NCI-H69 (cell line): ENCODE measurements around the gene FNDC3A.

Source experiments
- DNase-seq: peaks from one replicate; lab custom pipeline; 2025; lab: John Stamatoyannopoulos, UW

Gene FNDC3A

DNA sequence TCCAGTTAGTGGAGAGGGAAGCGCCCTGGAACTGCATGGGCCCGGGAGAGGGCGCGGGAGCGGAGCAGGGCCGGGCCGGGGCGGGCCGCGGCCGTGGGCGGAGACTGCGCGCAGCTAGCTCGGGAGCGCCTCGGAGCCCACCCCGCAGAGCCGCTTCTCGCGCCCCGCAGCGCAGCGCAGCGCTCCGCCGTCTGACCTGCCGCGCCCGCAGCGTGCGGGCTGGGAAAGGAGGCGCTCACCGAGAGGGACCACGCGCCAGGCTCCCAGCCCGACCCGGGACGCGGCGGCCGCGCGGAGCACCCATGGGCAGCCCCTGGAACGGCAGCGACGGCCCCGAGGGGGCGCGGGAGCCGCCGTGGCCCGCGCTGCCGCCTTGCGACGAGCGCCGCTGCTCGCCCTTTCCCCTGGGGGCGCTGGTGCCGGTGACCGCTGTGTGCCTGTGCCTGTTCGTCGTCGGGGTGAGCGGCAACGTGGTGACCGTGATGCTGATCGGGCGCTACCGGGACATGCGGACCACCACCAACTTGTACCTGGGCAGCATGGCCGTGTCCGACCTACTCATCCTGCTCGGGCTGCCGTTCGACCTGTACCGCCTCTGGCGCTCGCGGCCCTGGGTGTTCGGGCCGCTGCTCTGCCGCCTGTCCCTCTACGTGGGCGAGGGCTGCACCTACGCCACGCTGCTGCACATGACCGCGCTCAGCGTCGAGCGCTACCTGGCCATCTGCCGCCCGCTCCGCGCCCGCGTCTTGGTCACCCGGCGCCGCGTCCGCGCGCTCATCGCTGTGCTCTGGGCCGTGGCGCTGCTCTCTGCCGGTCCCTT, 244.5 kb downstream of the FNDC3A start, which contains the start of gene MLNR:
MLNR (plus strand) TSS at position 303 of the 820 bp plus-strand sequence; CDS start at position 303, 0 bp downstream.
- DNase-seq, result peak; percentile 59

- no peak for DNase-seq
Observed at GRCh38 chr13:49220856-49221589, 245.3 kb downstream of the FNDC3A start.

- no peak for DNase-seq
Observed at GRCh38 chr13:49221590-49221965, 245.9 kb downstream of the FNDC3A start.

- peak; percentile 4 for DNase-seq
Observed at GRCh38 chr13:49225223-49226042, 249.7 kb downstream of the FNDC3A start.

DNA sequence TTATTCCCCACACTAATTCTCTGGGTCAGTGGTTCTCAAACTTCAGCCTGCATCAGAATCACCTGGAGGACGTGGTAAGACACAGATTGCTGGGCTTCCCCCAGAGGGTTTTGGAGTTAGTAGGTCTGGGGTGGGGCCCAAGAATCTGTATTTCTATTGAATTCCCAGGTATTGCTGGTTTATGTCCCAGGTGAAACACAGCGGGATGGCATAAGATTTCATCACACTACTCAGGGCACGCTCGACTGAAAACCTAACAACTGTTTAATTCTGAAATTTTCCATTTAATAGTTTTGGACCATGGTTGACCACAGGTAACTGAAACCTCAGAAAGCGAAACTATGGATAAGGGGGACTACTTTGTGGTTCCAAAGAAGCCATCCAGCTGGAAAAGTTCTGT, 250.9 kb downstream of the FNDC3A start:
- no peak for DNase-seq

GRCh38 chr13:49234741-49235140, 259.0 kb downstream of the FNDC3A start:
- no peak for DNase-seq

DNA sequence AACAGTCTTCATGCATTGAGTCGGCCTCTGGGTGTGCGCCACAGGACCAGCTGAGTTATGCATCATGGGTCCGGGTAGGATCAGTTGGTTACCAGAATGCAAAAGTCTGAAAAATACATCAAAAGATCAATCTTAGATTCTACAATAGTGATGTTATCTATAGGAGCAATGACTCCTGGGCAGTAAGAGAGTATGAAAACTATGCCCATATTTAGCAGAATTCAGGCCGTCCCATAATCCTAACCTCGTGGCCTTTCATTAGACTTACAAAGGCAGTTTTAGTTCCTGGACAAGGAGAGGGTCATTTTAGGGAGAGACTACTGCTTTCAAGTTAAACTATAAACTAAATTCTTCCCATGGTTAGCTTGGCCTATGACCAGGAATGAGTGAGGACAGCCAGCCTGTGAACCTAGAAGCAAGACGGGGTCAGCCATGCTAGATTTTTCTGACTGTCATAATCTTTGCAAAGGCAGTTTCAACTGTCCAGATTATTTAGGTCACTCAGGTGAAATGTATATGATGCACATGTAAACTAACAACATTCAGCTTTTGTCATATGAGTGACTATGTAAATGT, 260.2 kb downstream of the FNDC3A start:
- DNase-seq, result no peak

DNA sequence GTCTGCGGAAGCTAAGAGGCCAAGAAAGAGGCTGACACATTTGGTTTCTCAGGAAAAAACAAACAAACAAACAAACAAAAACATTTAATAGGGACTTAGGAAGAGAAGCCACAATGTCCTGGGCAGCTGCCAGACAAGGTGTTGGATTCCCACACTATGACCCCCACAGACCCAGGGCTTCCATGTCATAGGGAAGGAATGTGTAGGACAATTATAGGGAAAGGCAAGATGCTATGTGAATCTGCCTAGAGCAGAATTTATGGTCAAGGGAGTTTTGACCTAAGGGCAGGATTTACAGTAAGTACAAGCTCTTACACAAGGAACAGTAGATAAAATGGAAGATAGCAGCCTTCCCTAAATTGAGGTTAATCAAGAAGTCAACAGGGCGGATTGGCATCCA, 262.9 kb downstream of the FNDC3A start:
- no peak for DNase-seq

- peak; percentile 37 for DNase-seq
Observed at GRCh38 chr13:49240017-49240416, 264.3 kb downstream of the FNDC3A start.

- DNase-seq, result no peak
Observed at GRCh38 chr13:49241296-49241695, 265.6 kb downstream of the FNDC3A start.

GRCh38 chr13:49245101-49245500, 269.4 kb downstream of the FNDC3A start:
- no peak for DNase-seq

- DNase-seq, result no peak
Observed at GRCh38 chr13:49246850-49247642, 271.3 kb downstream of the FNDC3A start.

DNA sequence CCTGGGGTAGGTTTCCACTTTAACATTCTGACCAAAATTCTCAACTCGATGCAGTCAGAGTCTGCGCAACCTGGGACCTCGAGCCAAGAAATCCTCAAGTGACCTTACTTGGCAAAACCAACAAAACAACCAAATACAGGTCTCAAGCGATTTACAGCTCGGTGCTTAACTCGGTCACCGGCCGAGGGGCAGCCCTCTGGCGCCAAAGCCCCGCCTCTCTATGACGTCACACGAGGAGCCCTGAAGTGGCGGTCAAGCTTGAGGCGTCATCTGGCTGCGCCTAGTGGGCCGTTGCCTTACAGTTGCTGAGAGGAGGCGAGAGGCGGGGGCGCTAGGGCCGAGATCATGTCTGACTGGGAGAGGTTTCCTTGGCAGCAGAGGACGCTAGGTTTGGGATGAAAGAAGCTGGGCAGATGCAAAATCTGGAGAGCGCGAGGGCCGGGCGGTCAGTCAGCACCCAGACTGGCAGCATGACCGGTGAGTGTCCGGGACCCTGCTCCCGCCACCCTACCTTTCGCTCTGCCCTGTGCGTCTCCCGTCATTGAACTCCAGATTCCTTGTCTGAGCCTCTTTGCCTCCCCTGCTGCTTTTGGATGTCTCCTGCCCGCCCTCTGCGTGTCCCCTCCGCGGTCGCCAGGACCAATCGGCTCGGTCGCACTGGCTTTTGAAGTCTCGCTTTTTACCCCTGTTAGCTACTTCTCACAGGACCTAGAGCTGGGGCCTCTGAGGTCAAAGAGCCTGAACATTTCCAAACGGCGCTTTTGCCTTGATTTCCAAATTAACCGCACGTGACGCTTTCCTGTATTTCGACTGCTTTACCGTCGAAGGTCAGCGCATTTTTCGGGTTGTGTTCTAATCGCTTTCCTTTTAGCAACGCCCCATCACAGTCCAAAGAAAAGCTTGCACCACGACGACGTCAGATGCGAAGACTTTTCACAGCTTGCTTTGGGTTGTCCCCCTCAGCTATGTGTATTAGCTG, 272.2 kb downstream of the FNDC3A start, which contains the start of gene CDADC1:
CDADC1 (plus strand) TSS at position 283 of the 979 bp plus-strand sequence; CDS start at position 396, 113 bp downstream.
- peak; percentile 93 for DNase-seq

DNA sequence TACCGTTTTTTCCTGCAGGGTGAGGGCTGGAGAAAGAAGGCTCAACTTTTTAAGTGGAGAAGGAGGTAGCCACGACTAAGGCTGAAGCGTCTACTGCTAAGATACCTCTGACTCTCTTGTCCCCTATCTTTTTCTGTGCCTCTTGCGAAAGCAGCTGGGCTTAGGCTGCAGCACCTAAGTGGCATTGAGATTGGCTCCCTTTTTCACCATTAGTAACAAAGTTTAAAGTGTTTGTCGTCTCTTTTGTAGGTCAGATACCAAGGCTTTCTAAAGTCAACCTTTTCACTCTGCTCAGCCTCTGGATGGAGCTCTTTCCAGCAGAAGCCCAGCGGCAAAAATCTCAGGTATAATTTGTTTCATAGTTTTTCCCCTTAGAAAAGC, 272.9 kb downstream of the FNDC3A start:
- DNase-seq, result no peak

DNA sequence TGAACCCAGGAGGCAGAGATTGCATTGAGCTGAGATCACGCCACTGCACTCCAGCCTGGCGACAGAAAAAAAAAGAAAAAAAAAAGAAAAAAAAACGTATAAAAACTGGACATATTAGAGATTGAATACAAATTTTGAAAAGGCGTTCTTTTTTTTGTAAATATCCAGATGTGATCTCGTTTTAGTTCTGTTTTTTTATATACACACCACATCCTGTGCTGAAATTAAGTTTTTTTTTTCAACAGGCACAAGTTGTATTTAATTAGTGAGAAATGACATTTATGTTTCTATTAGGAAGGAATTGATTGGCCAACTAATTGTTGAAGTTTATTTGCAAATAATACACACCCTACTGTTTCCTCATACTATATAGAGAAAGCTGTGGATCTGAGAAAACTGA, 275.6 kb downstream of the FNDC3A start:
- DNase-seq, result no peak

DNA sequence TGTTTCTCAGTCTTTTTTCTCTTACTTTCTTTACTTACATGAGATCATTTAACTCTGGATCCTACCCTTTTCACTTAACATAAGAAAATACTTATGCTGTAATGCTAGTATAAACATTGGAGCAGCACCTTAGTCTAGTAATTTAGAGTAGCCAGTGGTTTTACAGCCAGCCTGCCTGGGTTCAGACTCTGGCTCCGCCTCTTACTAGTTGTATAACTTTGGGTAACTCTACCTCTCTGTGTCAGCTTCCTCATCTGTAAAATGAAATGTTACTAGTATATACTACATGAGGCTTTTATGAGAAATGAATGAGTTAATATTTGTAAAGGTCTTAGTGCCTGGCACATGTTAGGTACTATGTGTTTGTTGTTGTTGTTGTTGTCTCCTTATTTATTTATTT, 277.6 kb downstream of the FNDC3A start:
- DNase-seq, result no peak

- no peak for DNase-seq
Observed at GRCh38 chr13:49254007-49254406, 278.3 kb downstream of the FNDC3A start.

DNA sequence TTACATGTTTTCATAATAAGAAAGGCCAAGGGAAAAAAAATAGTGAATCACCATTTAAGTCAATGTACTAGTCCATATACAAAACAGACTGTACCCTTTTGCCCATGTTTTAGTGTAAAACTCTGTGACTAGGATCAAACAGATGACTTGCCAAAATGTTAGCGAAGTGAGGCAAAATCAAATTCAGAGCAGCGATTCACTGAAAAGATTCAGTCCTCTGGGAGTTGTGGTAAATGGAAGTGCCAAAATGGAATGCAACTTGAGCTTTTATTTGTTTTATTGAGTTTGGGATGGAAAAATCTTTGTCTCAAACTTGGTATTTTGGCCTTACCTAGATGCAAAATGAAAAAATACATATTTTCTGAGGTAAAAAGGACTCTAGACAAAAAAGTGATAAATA, 281.1 kb downstream of the FNDC3A start:
- no peak for DNase-seq

- no peak for DNase-seq
Observed at GRCh38 chr13:49258089-49258796, 282.5 kb downstream of the FNDC3A start.
